H9 (cell line): Measurements from ENCODE around the gene NTRK2. TPM values are rescaled to one million over a fixed set of nuclear protein-coding genes. Genes with fewer than 3 reads are reported as not detected.

ENCODE experiments used
- DNase-seq: peaks from one replicate; pipeline ENCODE4 v3.0.0-alpha.2; 2017
- H2AFZ ChIP-seq: one replicate; pipeline ENCODE4 v1.6.1; 2013; ENCODE audit warnings: mild to moderate bottlenecking, low read length, control low read depth, moderate library complexity
- H2AK5ac ChIP-seq: 2 replicates; pipeline ENCODE4 v1.6.1; 2013; ENCODE audit warnings: low read length, control low read depth, mixed read lengths; ENCODE audit not compliant: insufficient read length
- H2BK120ac ChIP-seq: one replicate; pipeline ENCODE4 v1.6.1; 2013; ENCODE audit warnings: low read depth, mild to moderate bottlenecking, low read length, control low read depth, inconsistent platforms; ENCODE audit not compliant: poor library complexity, severe bottlenecking
- H2BK12ac ChIP-seq: 2 replicates; pipeline ENCODE4 v1.6.1; 2013; ENCODE audit warnings: low read length, control low read depth, mixed read lengths, low read depth; ENCODE audit not compliant: insufficient read length
- H2BK15ac ChIP-seq: 2 replicates; pipeline ENCODE4 v1.6.1; 2013; ENCODE audit warnings: low read depth, low read length, control low read depth
- H2BK20ac ChIP-seq: one replicate; pipeline ENCODE4 v1.6.1; 2013; ENCODE audit warnings: low read depth, mild to moderate bottlenecking, low read length, control low read depth, inconsistent platforms; ENCODE audit not compliant: poor library complexity, severe bottlenecking
- H2BK5ac ChIP-seq: 2 replicates; pipeline ENCODE4 v1.6.1; 2013; ENCODE audit warnings: low read length, control low read depth, mixed read lengths; ENCODE audit not compliant: insufficient read length
- H3K14ac ChIP-seq: 2 replicates; pipeline ENCODE4 v1.6.1; 2013; ENCODE audit warnings: low read length, control low read depth; ENCODE audit not compliant: insufficient read depth
- H3K18ac ChIP-seq: 2 replicates; pipeline ENCODE4 v1.6.1; 2013; ENCODE audit warnings: low read depth, mild to moderate bottlenecking, mixed read lengths, low read length, control low read depth; ENCODE audit not compliant: insufficient read length
- H3K23ac ChIP-seq: 2 replicates; pipeline ENCODE4 v1.6.1; 2013; ENCODE audit warnings: low read length, control low read depth, mixed read lengths, low read depth; ENCODE audit not compliant: insufficient read length
- H3K23me2 ChIP-seq: 2 replicates; pipeline ENCODE4 v1.6.1; 2013; ENCODE audit warnings: low read depth, mild to moderate bottlenecking, mixed read lengths, low read length, control low read depth; ENCODE audit not compliant: insufficient read length, poor library complexity, severe bottlenecking
- H3K27ac ChIP-seq: 2 replicates; pipeline ENCODE4 v1.5.1; 2013; ENCODE audit warnings: low read length, control low read depth, mixed read lengths, low read depth; ENCODE audit not compliant: insufficient read length
- H3K27me3 ChIP-seq: 2 replicates; pipeline ENCODE4 v1.6.1; 2013; ENCODE audit warnings: low read length, control low read depth, inconsistent platforms; ENCODE audit not compliant: insufficient read depth
- H3K4ac ChIP-seq: 2 replicates; pipeline ENCODE4 v1.6.1; 2013; ENCODE audit warnings: low read depth, mild to moderate bottlenecking, control low read depth, inconsistent platforms, low read length, moderate library complexity
- H3K4me1 ChIP-seq: 2 replicates; pipeline ENCODE4 v1.6.1; 2013; ENCODE audit warnings: low read length, control low read depth, inconsistent platforms; ENCODE audit not compliant: insufficient read depth
- H3K4me2 ChIP-seq: 2 replicates; pipeline ENCODE4 v1.6.1; 2013; ENCODE audit warnings: low read length, control low read depth, mixed read lengths; ENCODE audit not compliant: insufficient read length, insufficient read depth
- H3K56ac ChIP-seq: 2 replicates; pipeline ENCODE4 v1.6.1; 2013; ENCODE audit warnings: low read depth, mild to moderate bottlenecking, mixed read lengths, low read length, control low read depth; ENCODE audit not compliant: insufficient read length
- H3K79me1 ChIP-seq: 2 replicates; pipeline ENCODE4 v1.6.1; 2013; ENCODE audit warnings: low read depth, mild to moderate bottlenecking, moderate library complexity, low read length, control low read depth, inconsistent platforms; ENCODE audit not compliant: insufficient read depth, poor library complexity, severe bottlenecking
- H3K79me2 ChIP-seq: 2 replicates; pipeline ENCODE4 v1.6.1; 2013; ENCODE audit warnings: low read length, control low read depth, inconsistent platforms; ENCODE audit not compliant: insufficient read depth
- H3K9ac ChIP-seq: 2 replicates; pipeline ENCODE4 v1.6.1; 2013; ENCODE audit warnings: low read length, control low read depth, mixed read lengths; ENCODE audit not compliant: insufficient read length; ENCODE audit errors: extremely low read depth
- H3K9me3 ChIP-seq: one replicate; pipeline ENCODE4 v1.6.1; 2013; ENCODE audit warnings: low read depth, low read length, inconsistent platforms; ENCODE audit not compliant: control insufficient read depth
- H3T11ph ChIP-seq: one replicate; pipeline ENCODE4 v1.6.1; 2013; ENCODE audit warnings: mild to moderate bottlenecking, low read length, control low read depth, inconsistent platforms
- H4K20me1 ChIP-seq: one replicate; pipeline ENCODE4 v1.6.1; 2013; ENCODE audit not compliant: control insufficient read depth, insufficient read length, insufficient read depth
- H4K5ac ChIP-seq: 2 replicates; pipeline ENCODE4 v1.6.1; 2013; ENCODE audit warnings: low read depth, mild to moderate bottlenecking, mixed read lengths, low read length, control low read depth; ENCODE audit not compliant: insufficient read length
- H4K8ac ChIP-seq: replicated peaks from 2 replicates; pipeline ENCODE4 v1.6.1; 2013; ENCODE audit warnings: low read length, control low read depth, mixed read lengths, low read depth; ENCODE audit not compliant: insufficient read length
- H4K91ac ChIP-seq: 2 replicates; pipeline ENCODE4 v1.6.1; 2013; ENCODE audit warnings: low read depth, mild to moderate bottlenecking, moderate library complexity, mixed read lengths, low read length, control low read depth; ENCODE audit not compliant: insufficient read length
- H3K27ac Mint-ChIP-seq, 3 experiments: 2 replicates in 2 of 3; 3 replicates in 1 of 3; pipeline ENCODE4 v1.8.0; 2020 to 2021; ENCODE audit warnings: mixed read lengths in 3 of 3, mild to moderate bottlenecking in 1 of 3, moderate library complexity in 1 of 3
- H3K27me3 Mint-ChIP-seq: 2 replicates; pipeline ENCODE4 v1.8.0; 2021; ENCODE audit warnings: low read depth, mild to moderate bottlenecking, moderate library complexity, mixed read lengths
- H3K36me3 Mint-ChIP-seq, 3 experiments: 2 replicates in 2 of 3; 3 replicates in 1 of 3; pipeline ENCODE4 v1.8.0; 2020 to 2021; ENCODE audit warnings: low read depth in 3 of 3, mixed read lengths in 3 of 3; ENCODE audit not compliant: insufficient read depth in 1 of 3
- H3K4me1 Mint-ChIP-seq, 2 experiments: 2 replicates each; pipeline ENCODE4 v1.8.0; 2020; ENCODE audit warnings: mixed read lengths in 2 of 2
- H3K4me3 Mint-ChIP-seq, 2 experiments: 2 replicates in 1 of 2; 3 replicates in 1 of 2; pipeline ENCODE4 v1.8.0; 2020 to 2021; ENCODE audit warnings: mild to moderate bottlenecking in 2 of 2, mixed read lengths in 2 of 2, moderate library complexity in 1 of 2
- H3K9me3 Mint-ChIP-seq, 2 experiments: 2 replicates in 1 of 2; 3 replicates in 1 of 2; pipeline ENCODE4 v1.8.0; 2020; ENCODE audit warnings: mild to moderate bottlenecking in 2 of 2, mixed read lengths in 2 of 2, moderate library complexity in 1 of 2
- WGBS: extraction: QIAGEN DNeasy Blood & Tissue Kit; methylation state at CpG from one replicate; pipeline ENCODE4 v1.1.7; 2013; ENCODE audit warnings: missing lambda C conversion rate, low lambda C conversion rate, mixed read lengths; ENCODE audit not compliant: insufficient read length; ENCODE audit errors: extremely low coverage; 5-methylcytosine and 5-hydroxymethylcytosine counted together
- total RNA-seq: library from RNA; stranded (reverse); gene quantifications from 2 replicates; pipeline ENCODE4 v1.2.1, GENCODE V29; 2021
- TF ChIP-seq, protein P1 (sequence below): fragments of 200-600 bp; sonication (generic); conservative IDR thresholded peaks from 3 replicates; pipeline ENCODE4 v1.8.0; 2021; ENCODE audit warnings: antibody characterized with exemption, mild to moderate bottlenecking

NTRK2 gene
- total RNA-seq, 1 experiment from 2014 or later: 0.02 TPM

DNA sequence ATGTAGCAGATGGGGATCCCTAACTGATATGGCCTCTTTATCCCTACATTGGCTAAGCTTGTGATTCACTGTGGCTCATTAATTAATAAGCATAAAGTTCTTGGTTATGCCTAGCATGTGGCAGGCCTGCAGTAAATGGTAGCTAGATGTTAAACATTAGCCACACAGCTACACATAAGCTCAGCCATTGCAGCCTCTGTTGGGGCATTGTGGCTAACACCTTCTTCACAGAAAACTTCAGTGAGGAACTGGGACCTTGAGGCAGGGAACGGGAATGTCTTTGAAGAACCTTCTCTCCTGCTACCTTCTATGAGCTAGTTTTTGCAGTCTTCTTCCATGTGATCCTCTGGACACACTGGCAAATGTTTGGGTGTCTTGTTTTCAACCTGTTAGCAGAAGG lies 338.2 kb downstream of the NTRK2 start:
- Histone ChIP-seq H4K91ac (no peak overlapping the region), H2BK120ac (no peak overlapping the region), H3K9ac (no peak overlapping the region), H3K23me2 (no peaks in the 10 kb centered on the region), H3K14ac (no peak overlapping the region), H3K4me1 (no peaks in the 10 kb centered on the region; the same call in 1 of the 2 replicates), H3K27ac (no peak overlapping the region), H4K8ac (no peak overlapping the region), H2BK5ac (no peak overlapping the region), H2BK15ac (no peak overlapping the region), H3T11ph (no peak overlapping the region), H3K18ac (no peak overlapping the region), H2AFZ (no peak overlapping the region), H3K23ac (no peak overlapping the region), H2BK12ac (no peak overlapping the region), H3K56ac (no peak overlapping the region), H3K79me2 (no peaks in the 10 kb centered on the region), H4K20me1 (no peaks in the 10 kb centered on the region), H2AK5ac (no peak overlapping the region), H3K27me3 (no peaks in the 10 kb centered on the region), H3K79me1 (no peaks in the 10 kb centered on the region), H3K4me2 (no peak overlapping the region), H4K5ac (no peak overlapping the region), H2BK20ac (no peak overlapping the region), H3K9me3 (no peaks in the 10 kb centered on the region), H3K4ac (no peak overlapping the region)
- H3K4me1 Mint-ChIP-seq: peaks cover 9 to 11% of the 10 kb centered on the region in 2 experiments
- WGBS: no CpG with 5 or more reads among the region's 1 CpG
- TF ChIP-seq, protein P1, sequence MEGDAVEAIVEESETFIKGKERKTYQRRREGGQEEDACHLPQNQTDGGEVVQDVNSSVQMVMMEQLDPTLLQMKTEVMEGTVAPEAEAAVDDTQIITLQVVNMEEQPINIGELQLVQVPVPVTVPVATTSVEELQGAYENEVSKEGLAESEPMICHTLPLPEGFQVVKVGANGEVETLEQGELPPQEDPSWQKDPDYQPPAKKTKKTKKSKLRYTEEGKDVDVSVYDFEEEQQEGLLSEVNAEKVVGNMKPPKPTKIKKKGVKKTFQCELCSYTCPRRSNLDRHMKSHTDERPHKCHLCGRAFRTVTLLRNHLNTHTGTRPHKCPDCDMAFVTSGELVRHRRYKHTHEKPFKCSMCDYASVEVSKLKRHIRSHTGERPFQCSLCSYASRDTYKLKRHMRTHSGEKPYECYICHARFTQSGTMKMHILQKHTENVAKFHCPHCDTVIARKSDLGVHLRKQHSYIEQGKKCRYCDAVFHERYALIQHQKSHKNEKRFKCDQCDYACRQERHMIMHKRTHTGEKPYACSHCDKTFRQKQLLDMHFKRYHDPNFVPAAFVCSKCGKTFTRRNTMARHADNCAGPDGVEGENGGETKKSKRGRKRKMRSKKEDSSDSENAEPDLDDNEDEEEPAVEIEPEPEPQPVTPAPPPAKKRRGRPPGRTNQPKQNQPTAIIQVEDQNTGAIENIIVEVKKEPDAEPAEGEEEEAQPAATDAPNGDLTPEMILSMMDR: no peak
- peaks cover 16% of the 10 kb centered on the region for H3K27me3 Mint-ChIP-seq
- H3K9me3 Mint-ChIP-seq: peaks cover 7 to 9% of the 10 kb centered on the region in 2 experiments
- no peak for DNase-seq
- H3K36me3 Mint-ChIP-seq: peaks cover 0 to 9% (median 3%) of the 10 kb centered on the region in 3 experiments; a peak in 4 of 7 replicates
- no peak overlapping the region for H3K27ac Mint-ChIP-seq
- H3K4me3 Mint-ChIP-seq: no peak overlapping the region
